Measurements from ENCODE around the gene KLHL17.

The KLHL17 gene

GRCh38 chr1:921011-921837 lies 39.2 kb upstream of the KLHL17 start:
- H3K4me3 ChIP-seq (ENCODE audit: low read depth, low read length) = no peak overlapping the region

GRCh38 chr1:923131-923990 lies 37.0 kb upstream of the KLHL17 start, which contains the start of gene SAMD11:
Gene SAMD11, plus strand, starts transcription at chr1:923923. Its CDS starts 509 bp downstream, at chr1:924432.
- peak within 1 kb of the TSS; percentile 21 for H3K4me3 ChIP-seq (ENCODE audit: low read depth, low read length)

- H3K4me3 ChIP-seq (ENCODE audit: low read depth, low read length) = peak overlapping the region; percentile 8
Measured at GRCh38 chr1:923991-924655, 36.3 kb upstream of the KLHL17 start.

GRCh38 chr1:924656-925560 lies 35.5 kb upstream of the KLHL17 start:
- peak overlapping the region; percentile 20 for H3K4me3 ChIP-seq (ENCODE audit: low read depth, low read length)

- H3K4me3 ChIP-seq (ENCODE audit: low read depth, low read length) = peak overlapping the region; percentile 13
Measured at GRCh38 chr1:925561-926421, 34.6 kb upstream of the KLHL17 start.

- no peak overlapping the region for H3K4me3 ChIP-seq (ENCODE audit: low read depth, low read length)
Measured at GRCh38 chr1:927234-927633, 33.1 kb upstream of the KLHL17 start.

- no peak overlapping the region for H3K4me3 ChIP-seq (ENCODE audit: low read depth, low read length)
Measured at GRCh38 chr1:927748-928147, 32.6 kb upstream of the KLHL17 start.

- H3K4me3 ChIP-seq (ENCODE audit: low read depth, low read length) = no peak overlapping the region
Measured at GRCh38 chr1:928825-929661, 31.3 kb upstream of the KLHL17 start.

GRCh38 chr1:929712-930632 lies 30.4 kb upstream of the KLHL17 start:
- H3K4me3 ChIP-seq (ENCODE audit: low read depth, low read length) = no peak overlapping the region

GRCh38 chr1:930633-931138 lies 29.7 kb upstream of the KLHL17 start:
- H3K4me3 ChIP-seq (ENCODE audit: low read depth, low read length) = no peak overlapping the region

- no peak overlapping the region for H3K4me3 ChIP-seq (ENCODE audit: low read depth, low read length)
Measured at GRCh38 chr1:931380-932172, 28.8 kb upstream of the KLHL17 start.

GRCh38 chr1:932173-932510 lies 28.2 kb upstream of the KLHL17 start:
- H3K4me3 ChIP-seq (ENCODE audit: low read depth, low read length) = no peak overlapping the region

- H3K4me3 ChIP-seq (ENCODE audit: low read depth, low read length) = no peak overlapping the region
Measured at GRCh38 chr1:932776-933602, 27.4 kb upstream of the KLHL17 start.

GRCh38 chr1:933603-933940 lies 26.8 kb upstream of the KLHL17 start:
- no peak overlapping the region for H3K4me3 ChIP-seq (ENCODE audit: low read depth, low read length)

- H3K4me3 ChIP-seq (ENCODE audit: low read depth, low read length) = no peak overlapping the region
Measured at GRCh38 chr1:934991-935750, 25.2 kb upstream of the KLHL17 start.

Measured in iPS-11a (cell line).